Cardiac fibroblast (primary cell): ENCODE results near the gene TEX38.

Experiments
- DNase-seq, 2 donors: peaks; one replicate each; pipeline versions ENCODE4 v3.0.0 to v3.0.0-alpha.2; 2010; ENCODE audit warnings: low read depth in 2 of 2
- H3K4me3 ChIP-seq, 2 donors: replicated peaks in 1 of 2; 1 replicate in 1 of 2; 2 replicates in 1 of 2; pipeline ENCODE4 v1.5.1; 2011; ENCODE audit warnings: low read depth in 2 of 2, low read length in 2 of 2, mild to moderate bottlenecking in 2 of 2, moderate library complexity in 1 of 2
- TF ChIP-seq, protein P1 (sequence below): IDR thresholded peaks from one replicate; pipeline ENCODE4 v1.5.1; 2011; ENCODE audit warnings: low read depth, mild to moderate bottlenecking, low read length, inconsistent platforms

Gene TEX38

DNA sequence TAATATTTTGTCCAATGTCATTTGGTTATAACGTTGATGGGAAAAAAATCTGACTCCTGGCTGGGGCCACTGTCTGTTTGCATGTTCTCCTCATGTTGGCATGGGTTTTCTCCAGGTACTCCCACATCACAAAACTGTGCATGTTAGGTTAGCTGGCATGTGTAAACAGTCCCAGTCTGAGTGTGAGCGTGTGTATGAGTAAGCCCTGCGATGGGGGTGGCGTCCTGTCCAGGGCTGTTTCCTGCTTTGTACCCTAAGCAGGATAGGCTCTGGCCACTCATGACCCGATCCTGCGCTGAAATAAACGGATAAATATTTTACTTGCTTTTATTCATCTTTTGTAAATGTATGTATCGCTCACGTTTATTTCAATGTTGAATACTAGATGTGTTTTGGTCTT, 33.8 kb downstream of the TEX38 start:
- TF ChIP-seq, protein P1, sequence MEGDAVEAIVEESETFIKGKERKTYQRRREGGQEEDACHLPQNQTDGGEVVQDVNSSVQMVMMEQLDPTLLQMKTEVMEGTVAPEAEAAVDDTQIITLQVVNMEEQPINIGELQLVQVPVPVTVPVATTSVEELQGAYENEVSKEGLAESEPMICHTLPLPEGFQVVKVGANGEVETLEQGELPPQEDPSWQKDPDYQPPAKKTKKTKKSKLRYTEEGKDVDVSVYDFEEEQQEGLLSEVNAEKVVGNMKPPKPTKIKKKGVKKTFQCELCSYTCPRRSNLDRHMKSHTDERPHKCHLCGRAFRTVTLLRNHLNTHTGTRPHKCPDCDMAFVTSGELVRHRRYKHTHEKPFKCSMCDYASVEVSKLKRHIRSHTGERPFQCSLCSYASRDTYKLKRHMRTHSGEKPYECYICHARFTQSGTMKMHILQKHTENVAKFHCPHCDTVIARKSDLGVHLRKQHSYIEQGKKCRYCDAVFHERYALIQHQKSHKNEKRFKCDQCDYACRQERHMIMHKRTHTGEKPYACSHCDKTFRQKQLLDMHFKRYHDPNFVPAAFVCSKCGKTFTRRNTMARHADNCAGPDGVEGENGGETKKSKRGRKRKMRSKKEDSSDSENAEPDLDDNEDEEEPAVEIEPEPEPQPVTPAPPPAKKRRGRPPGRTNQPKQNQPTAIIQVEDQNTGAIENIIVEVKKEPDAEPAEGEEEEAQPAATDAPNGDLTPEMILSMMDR: no peak
- no peak for DNase-seq
- H3K4me3 ChIP-seq: no peak overlapping the region

DNA sequence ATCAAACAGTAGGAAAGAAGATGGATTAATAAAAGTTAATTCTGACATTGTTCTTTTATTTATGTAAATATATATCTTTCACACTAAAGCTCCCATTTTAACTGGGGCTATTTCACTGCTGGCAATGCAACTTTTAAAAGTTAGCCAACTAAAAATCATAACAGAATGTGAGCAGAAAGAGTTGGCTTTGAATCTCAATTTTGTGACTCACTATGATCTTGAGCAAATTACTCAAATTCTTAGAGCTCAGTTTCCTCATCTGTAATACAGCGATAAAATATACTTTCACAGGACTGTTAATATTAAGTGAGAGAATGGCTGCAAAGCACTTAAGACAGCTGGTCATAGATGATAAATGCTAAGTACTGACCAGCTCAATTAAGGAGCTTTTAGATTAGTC, 36.5 kb downstream of the TEX38 start:
- DNase-seq: peak in 1 of 2 donors; percentile 24
- TF ChIP-seq, protein P1: no peak
- H3K4me3 ChIP-seq: no peak overlapping the region

DNA sequence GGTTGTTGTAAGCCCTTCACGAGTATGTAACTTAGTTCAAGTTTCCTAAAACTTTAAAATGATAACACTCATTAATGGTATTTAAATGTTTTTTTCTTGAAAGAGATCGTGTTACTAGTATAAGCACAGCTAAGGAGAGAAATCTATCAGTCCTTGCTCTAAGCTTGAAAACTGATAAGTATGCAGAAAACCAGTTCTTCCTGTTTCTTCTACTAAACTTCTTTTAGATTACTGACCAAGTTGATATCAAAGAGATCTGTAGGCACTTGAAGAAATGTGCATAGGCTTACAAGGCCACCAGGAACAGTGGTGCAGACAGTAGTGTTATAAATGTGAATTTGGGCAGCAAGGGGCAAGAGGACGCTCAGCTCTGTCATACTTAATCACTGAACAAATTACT, 43.3 kb downstream of the TEX38 start:
- no peak for DNase-seq
- H3K4me3 ChIP-seq: no peak overlapping the region
- TF ChIP-seq, protein P1: no peak

GRCh38 chr1:46717654-46718053, 46.0 kb downstream of the TEX38 start:
- TF ChIP-seq, protein P1: no peak
- DNase-seq: no peak
- peak overlapping the region; percentile 86 to 95 for H3K4me3 ChIP-seq

DNA sequence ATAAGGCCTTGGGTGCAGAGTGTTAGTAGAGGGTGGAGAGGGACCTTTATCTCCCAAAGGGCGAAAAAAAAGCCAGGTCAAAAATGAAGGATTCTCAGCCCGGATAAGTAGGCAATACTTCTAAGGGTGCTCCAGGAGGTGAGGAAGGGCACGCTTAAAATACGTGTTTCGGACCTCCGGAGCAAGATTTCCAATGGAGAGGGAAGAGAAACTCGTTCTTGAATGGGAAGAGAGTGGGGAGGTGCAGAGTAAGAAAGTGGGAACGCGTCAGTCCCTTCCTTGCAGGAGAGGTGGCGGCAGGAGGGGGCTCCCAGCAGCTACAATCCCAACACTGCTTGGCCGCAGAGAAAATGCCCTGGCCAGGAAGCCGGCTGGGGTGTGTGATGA, 46.7 kb downstream of the TEX38 start:
- no peak for DNase-seq
- TF ChIP-seq, protein P1: no peak
- peak overlapping the region; percentile 86 to 95 for H3K4me3 ChIP-seq

- peak; percentile 89 to 92 for DNase-seq
- TF ChIP-seq, protein P1: no peak
- peak within 1 kb of the TSS; percentile 86 to 95 for H3K4me3 ChIP-seq
These were observed 47.3 kb downstream of the TEX38 start, which contains the start of gene EFCAB14 for GRCh38 chr1:46718727-46719622. Gene EFCAB14, minus strand, starts transcription at chr1:46719114. Its CDS starts 1,027 bp downstream, at chr1:46718087.
